T-helper 2 cell treated with Interferon-gamma antibody and Interleukin-4, amounts not matched to agents 100 ng/mL and 5 ng/mL, for 36 hours (primary cell): Measurements from ENCODE around the gene SCOC. TPM values are rescaled to one million over a fixed set of nuclear protein-coding genes. Genes with fewer than 3 reads are reported as not detected.
"Not testable (repeated sequence)": the region's sequence is repeated elsewhere in the genome, so short reads cannot be mapped to it uniquely, and the experiment has no call there.

Experiments
- intact Hi-C: fragments of 100-400 bp; cut with micrococcal nuclease; formaldehyde crosslinking; loops from one replicate; pipeline ENCODE4 v1.15.1; 2023
- total RNA-seq: library from RNA; stranded (reverse); gene quantifications from 2 replicates; pipeline ENCODE4 v1.2.3, GENCODE V29; 2022

The SCOC gene
- total RNA-seq, 1 donor from 2014 or later = 23.0 TPM

- intact Hi-C loops = loop anchor here (1.0 kb wide), 4 partner anchors 251 to 492 kb away; no protein-coding TSS in a partner anchor
Measured at GRCh38 chr4:140359562-140360427, 13.7 kb upstream of the SCOC start.

GRCh38 chr4:140361099-140361498 is 12.3 kb upstream of the SCOC start:
- intact Hi-C loops = no loop called here

- intact Hi-C loops = no loop called here
Measured at GRCh38 chr4:140363051-140363450, 10.4 kb upstream of the SCOC start.

- intact Hi-C loops = no loop called here
Measured at GRCh38 chr4:140363558-140363957, 9.9 kb upstream of the SCOC start.

- intact Hi-C loops = no loop called here
Measured at GRCh38 chr4:140367738-140368137, 5.7 kb upstream of the SCOC start.

GRCh38 chr4:140368686-140369085 is 4.8 kb upstream of the SCOC start:
- intact Hi-C loops = no loop called here

GRCh38 chr4:140372751-140373327 is 607 bp upstream of the SCOC start:
- intact Hi-C loops = loop anchor here (1.0 to 10.0 kb wide), 9 partner anchors 54 to 1291 kb away; partner anchors contain the start of genes CLGN, ELMOD2, RAB33B and SETD7

GRCh38 chr4:140374130-140374477 is 658 bp downstream of the SCOC start:
- intact Hi-C loops = loop anchor here (5.0 to 10.0 kb wide), 5 partner anchors 53 to 1292 kb away; partner anchors contain the start of genes CLGN, RAB33B and SETD7

- intact Hi-C loops = no loop called here
Measured at GRCh38 chr4:140382732-140383131, 9.3 kb downstream of the SCOC start.

- intact Hi-C loops = no loop called here
Measured at GRCh38 chr4:140388015-140388414, 14.6 kb downstream of the SCOC start.

- intact Hi-C loops = no loop called here
Measured at GRCh38 chr4:140395668-140396067, 22.2 kb downstream of the SCOC start.

GRCh38 chr4:140400111-140400510 is 26.7 kb downstream of the SCOC start:
- intact Hi-C loops = no loop called here

GRCh38 chr4:140406292-140406691 is 32.8 kb downstream of the SCOC start:
- intact Hi-C loops = no loop called here

- intact Hi-C loops = no loop called here
Measured at GRCh38 chr4:140408974-140409373, 35.5 kb downstream of the SCOC start.

GRCh38 chr4:140413130-140413969 is 39.9 kb downstream of the SCOC start:
- intact Hi-C loops = not testable (repeated sequence)

GRCh38 chr4:140423106-140423505 is 49.7 kb downstream of the SCOC start:
- intact Hi-C loops = no loop called here

- intact Hi-C loops = loop anchor here (5.0 kb wide), 1 partner anchor 54 kb away; the partner anchor contains the start of gene SCOC
Measured at GRCh38 chr4:140426610-140427105, 53.2 kb downstream of the SCOC start.

GRCh38 chr4:140427106-140427918 is 53.9 kb downstream of the SCOC start, which contains the start of gene CLGN:
Gene CLGN (minus strand): TSS chr4:140427648. CDS start chr4:140413078, 14,570 bp downstream.
- intact Hi-C loops = loop anchor here (5.0 kb wide), 1 partner anchor 55 kb away; the partner anchor contains the start of gene SCOC

GRCh38 chr4:140427919-140428471 is 54.5 kb downstream of the SCOC start:
- intact Hi-C loops = loop anchor here (5.0 kb wide), 1 partner anchor 56 kb away; the partner anchor contains the start of gene SCOC
